HG03521 (cell line): ENCODE measurements around the gene CNIH3.

Experiments
- ATAC-seq: cut with Tn5 transposase; IDR thresholded peaks from one replicate; pipeline ENCODE4 v1.9.1; 2021; ENCODE audit warnings: mild to moderate bottlenecking, moderate library complexity; ENCODE audit not compliant: unreplicated experiment

Gene CNIH3

DNA sequence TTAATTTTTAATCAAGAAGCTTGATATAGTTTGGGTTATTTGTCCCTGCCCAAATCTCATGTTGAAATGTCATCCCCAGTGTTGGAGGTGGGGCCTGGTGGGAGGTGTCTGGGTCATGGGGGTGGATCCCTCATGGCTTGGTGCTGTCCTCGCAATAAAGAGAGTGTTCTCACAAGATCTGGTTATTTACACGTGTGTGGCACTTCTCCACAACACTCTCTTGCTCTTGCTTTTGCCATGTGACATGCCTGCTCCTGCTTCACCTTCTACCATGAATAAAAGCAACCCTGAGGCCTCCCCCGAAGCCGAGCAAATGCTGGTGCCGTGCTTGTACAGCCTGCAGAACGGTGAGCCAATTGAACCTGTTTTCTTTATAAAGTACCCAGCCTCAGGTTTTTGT lies 2.6 kb upstream of the CNIH3 start:
- no peak for ATAC-seq

DNA sequence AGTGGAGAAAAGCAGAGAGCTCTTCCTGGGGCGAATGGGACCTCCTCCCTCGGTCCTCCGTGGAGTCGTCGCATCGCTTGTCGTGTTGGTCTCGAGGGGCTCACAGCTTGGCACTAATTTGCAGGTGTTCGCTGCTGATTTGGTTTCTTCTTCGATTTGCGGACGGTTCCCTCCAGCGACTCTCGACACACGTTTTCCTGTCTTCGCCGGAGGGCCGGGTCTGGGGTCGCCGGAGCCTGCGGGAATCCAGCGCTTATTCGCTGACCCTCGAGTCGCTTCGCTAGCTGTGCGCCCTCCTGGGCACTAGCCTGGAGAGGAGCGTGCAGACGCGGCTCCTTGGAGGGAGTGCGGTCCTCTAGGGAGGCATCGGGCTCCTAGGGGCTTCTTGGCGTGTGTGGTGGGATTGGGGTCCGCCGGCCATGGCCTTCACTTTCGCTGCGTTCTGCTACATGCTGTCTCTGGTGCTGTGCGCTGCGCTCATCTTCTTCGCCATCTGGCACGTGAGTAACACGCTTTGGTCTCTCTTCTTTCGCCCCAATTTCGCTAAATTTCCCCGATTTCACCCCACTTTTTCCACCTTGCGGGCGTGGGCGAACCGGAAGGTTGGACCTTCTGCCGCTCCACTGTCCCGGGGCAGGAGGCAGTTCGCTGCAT lies 766 bp downstream of the CNIH3 start:
- peak; percentile 12 for ATAC-seq

DNA sequence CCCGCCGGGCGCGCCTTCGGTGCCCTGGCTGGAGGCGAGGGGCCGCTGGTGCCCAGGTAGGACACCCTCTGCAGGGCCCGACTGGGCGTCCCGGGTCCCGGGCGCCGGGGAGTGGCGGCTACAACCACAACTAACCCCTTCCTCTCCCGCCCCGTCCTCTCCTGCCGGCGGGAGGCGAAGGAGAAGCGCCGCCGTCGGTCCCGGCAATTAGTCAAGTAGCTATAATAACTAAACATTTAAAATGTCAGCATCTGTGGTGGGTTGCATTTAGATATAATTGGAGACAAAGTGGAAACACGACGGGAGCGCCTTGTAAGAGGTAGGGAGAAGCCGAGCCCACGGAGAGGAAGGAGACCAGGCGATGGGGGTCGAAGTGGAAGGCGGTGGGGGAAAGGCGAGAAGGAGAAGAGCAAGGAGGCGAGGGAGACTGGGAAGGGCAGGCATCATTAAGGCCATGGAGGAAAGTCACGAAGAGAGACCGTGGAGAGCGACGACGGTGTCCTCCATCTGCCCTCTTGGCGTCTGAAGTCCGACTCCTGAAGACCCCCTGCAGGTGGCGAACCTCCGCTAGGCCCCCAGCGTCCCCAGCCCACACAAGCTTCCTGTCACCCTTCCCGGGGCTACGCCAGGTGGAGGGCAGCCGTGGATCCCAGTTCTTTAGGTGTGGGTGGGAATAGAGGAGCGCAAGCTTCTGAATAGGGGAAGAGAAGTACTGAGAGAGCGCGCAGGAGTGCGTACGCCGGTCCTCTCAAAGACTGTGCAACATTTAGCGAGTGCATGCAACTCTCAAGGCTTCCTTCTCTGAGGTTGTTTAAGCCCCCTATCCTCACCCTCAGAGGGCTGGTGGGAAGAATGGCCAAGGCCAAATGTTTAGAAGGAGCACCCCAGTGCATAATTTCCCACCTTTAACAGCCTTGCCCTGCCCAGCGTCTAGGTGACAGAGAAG lies 1.6 kb downstream of the CNIH3 start:
- no peak for ATAC-seq

DNA sequence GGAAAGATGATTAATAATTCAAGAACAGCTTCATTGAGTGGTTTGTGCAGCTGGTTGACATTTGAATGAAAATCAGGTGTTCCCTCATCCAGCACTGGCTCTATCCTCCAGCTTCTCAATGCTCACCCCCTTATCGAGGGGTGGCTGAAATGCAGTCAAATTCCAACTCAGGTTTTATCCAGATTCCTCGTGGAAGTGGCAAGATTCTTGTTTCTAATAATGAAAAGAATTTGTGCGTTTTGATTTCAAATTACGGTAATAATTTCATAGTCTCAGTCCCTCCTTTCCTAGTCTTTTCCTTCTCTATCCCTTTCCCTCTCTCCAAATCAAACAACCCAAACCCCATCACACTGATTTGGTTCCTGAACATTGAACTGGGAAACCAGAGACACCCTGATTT lies 3.1 kb downstream of the CNIH3 start:
- ATAC-seq, result no peak

DNA sequence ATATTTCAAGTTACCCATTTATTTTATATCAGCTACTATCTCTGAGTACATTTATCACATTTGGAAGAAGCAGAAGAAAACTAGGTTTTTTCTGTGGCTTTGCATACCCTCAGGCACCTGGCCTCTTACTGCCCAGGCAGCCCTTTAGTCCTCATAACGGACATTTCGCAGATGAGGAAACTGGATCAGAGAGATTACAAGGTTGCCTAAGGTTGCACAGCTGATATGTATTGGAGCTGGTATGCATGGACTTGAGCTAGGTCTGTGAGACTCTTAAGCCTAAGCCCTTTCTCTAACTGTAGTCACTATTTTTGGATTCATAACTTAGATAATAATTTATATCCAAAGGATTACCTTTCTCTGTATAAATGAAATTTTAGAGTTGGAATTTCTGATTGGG lies 4.0 kb downstream of the CNIH3 start:
- no peak for ATAC-seq

DNA sequence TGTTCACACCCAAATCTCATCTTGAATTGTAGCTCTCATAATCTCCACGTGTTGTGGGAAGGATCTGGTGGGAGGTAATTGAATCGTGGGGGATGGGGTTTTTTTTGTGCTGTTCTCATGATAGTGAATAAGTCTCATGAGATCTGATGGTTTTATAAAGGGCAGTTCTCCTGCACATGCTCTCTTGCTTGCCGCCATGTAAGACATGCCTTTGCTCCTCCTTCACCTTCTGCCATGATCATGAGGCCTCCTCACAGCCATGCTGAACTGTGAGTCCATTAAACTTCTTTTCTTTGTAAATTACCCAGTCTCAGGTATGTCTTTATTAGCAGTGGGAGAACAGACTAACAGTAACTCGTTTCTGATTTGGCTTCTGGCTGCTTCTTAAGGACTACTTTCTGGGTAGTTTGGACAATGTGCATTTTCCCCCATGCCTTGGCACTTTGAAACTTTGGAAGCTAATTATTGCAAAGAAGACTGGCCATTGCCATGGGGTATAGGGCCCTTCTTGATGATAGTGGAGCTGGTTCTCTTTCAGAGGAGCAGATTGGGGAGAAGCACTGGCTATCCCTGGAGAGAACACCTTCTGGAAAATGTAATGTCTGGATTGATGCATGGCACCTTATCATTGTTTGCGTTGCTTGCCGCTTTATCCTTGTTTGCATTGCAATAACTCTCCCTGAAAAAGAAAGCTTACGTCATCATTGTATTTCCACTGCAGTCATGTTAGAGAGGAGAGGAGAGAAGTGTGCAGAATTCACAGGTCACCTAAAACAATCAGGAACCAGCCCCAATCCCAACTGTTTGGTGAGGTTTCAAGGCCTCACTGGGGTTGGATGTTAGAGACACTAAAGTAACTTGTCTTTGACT lies 5.9 kb downstream of the CNIH3 start:
- no peak for ATAC-seq

DNA sequence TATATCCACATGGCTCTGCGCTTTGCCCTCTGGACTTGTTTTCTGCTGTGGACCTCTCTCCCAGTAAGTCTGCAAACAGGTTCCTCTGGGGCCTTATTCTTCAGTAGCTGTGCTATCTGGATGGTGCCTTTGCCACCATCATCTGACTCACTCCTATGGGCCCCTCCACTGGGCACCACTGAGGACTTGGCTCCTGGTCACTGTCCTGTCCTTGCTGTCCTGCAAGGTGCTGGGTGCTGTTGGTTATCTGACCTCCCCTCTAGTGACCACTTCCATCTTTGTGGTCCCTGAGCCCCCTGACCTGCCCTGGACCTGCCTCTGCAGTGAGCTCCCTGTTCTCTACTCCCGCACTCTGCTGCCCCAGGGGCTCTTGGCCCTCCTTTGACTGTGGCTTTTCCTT lies 6.7 kb downstream of the CNIH3 start:
- no peak for ATAC-seq

DNA sequence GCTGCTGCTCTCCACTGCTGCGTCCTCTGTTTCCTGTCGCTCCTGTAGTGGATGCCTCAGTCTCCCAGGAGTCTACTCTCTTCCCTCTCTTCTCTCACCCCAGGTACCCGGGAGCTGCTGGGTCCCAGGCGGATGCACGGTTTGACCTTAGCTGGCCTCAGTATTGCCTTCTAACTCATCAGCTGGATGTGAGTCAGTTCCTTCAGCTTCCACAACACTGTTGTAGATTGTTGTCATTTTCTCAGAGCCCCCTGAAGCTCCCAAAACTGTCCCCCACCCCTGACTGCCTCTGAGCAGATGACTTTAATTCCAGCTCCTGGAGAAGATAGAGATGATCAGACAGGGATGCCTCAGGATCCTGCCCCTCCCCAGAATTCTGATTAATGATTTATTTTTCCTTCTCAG lies 7.2 kb downstream of the CNIH3 start:
- no peak for ATAC-seq

DNA sequence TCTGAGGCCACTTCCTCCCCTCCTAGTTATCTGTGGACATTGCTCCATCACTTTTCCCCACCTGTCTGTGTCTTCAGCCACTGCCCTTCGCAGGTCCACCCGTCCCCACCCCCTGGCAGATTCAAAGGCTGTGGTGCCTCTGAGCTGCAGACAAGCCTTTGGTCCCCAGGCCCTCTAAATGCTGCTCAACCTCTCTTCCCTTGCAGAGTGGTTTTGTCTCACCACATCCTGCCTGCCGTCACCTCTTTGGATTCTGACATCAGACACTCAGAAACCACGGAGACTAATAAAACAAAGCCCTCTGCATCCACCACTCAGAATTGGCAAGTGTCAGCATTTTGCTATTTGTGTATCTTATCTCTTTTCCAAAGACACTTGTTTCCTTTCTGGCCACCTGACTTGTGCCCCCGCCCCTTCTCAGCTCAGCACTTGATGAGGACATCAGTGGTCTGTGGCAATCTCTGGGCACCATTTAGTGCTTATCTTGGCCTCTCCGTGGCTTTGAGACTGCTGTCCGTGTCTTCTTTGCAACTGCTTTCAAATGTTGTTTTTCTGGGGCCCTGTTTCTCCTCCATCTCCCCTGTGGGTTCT lies 7.7 kb downstream of the CNIH3 start:
- ATAC-seq, result peak; percentile 90

DNA sequence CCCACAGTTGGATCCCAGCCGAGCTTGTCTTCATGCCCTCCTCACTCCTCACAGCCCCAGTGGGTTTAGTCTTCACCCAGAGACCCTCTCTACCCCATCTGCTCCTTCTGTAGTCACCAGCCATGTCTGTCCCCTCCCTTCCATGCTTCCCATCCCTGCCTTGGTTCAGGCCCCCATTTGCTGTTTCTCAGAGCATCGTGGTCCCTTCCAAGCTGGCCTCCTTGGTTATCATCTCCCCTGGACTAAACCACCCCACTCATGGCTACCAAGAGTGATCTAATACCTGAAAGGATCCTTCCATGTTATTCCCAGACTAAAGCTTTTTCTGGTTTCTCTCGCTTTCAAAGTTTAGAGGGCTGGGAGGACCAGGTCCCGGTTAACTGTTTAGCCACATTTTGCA lies 8.3 kb downstream of the CNIH3 start:
- ATAC-seq, result no peak

DNA sequence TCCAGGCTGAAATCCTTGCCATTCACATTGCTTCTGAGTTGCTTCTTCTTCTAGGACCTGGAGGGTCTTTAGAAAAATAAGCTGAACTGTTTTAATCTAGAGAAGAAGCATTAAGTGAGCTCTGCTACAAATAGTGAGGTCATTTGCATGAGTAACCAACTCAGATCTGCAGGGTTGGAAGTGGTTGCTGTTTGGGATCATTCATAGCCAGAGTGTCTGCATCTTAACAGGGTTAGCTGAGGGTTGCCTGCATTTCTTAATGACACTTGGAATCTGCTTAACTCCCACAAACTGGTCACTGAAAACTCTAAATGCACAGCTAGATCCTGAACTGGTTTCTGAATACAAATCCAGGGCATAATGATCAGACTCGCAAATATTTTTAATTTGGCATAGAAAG lies 9.9 kb downstream of the CNIH3 start:
- ATAC-seq, result no peak

DNA sequence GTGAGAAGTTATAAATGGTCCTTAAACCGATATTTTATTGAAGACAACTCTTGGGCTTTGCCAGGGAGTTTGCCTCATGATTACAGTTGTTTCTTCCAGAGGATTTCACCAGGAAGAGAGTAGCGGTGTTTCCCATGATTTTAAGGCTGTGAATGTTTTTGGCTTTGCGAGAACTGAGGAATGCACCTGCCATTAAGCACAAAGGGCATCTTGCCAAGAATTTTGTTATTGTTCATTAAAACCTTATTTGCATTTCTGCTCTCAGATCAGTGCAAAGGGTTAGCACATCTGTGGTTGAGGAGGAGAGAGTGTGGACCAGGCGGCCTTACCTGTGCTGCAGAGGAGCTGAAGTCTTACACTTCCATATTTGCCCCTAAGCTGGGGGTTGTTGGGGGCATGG lies 13.8 kb downstream of the CNIH3 start:
- no peak for ATAC-seq

DNA sequence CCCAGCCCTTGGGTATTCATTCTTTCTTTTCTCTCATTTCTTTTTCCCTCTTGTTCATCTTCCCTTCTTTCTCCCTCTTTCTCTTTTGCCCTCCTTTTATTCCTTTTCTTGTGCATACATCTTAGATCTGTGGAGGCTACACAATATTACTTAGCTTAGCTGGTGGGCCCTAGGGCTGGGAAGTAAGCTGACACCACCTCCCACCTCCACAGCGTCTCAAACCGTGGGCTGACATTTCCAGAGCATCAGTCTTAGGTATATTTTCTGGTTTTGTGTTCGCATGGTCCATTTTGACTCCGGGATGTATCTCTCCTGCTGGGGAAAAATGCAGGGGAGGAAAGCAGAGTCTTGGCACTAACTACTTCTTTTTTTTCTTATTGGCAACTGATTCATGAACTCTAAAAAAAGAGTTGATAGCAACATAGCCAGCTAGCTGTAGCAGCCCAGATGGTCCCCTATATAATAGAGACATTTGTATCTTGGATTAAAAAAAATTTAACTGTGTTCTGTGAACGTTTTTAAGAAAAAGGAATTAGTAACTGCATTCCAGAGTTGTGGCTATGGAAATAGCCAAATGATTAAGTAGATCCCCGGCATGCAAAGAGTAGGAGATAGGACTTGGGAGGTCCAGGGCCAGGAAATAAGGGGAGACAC lies 15.5 kb downstream of the CNIH3 start:
- ATAC-seq, result no peak

DNA sequence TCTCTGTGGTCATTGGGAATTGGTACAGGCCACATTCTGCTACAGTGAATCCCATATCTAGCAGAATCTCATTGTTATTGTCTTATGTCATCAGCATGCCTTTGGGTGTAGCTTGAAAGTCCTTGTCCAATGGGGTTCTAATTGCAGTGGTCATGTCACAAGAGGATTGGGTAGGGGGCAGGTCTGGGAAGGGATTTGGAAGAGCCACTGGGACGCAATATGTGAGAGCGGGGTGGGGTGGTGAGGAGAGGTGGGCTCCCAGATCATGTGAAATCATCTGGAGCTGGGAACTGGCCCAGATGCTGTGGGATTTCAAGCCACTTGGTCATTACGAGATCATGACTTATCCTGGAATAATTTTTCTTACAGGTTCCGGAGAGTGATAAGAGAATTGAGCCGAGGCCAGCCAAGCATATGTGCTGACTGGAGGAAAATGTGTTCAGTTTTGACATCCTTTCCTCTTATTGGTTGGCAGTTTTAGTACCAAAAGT lies 16.3 kb downstream of the CNIH3 start:
- ATAC-seq, result no peak

DNA sequence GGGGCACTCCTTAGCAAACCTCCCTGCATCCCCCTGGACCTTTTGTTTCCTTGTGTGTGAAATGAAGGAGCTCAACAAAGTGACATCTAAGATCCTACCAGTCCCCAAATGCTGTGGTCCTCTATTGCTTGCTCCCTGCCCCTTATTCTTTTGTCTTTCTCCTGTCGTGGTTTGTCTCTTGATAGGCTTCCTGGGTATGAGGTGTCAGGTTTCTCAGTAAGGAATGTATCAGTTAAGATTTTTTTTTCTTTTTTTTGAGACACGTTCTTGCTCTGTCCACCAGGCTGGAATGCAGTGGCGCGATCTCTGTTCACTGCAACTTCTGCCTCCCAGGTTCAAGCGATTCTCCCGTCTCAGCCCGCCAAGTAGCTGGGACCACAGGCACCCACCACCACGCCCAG lies 16.8 kb downstream of the CNIH3 start:
- ATAC-seq, result no peak

DNA sequence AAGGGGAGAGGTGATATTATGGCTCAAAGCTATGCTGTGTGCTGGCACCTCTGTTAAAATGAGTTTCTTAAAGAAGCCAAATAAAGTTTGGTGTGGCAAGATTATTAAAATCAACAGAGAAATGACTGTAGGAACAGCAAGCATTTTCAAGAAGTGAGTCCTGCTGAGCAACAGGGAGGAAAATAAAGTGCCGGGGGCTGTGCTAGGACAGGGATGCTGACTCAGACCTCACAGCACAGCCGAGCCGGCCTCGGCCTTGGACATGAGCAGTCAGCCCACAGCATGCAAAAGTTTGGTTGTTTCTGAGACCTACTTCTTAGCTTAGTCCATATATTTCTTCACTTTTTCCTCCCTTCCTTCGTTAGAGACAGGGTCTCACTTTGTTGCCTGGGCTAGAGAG lies 19.2 kb downstream of the CNIH3 start:
- ATAC-seq, result no peak

DNA sequence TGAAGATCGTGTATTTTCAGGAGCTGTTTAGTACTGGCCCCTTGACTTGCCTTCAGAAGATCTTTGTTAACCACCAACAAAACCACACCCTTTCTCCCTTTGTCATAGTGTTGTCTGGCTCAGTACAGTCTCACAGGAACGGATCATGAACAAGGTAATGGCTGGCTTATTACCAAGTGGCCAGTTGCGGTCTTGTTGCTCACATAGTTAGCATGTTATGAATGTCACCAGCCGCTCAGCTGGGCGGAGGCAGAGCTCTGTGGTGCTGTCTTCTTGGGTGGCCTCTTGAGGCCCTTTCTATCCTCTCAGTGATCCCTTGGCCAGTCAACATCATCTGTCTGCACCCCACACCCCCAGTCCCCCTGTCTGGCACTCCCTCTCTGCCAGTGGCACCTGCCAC lies 21.4 kb downstream of the CNIH3 start:
- ATAC-seq, result no peak

DNA sequence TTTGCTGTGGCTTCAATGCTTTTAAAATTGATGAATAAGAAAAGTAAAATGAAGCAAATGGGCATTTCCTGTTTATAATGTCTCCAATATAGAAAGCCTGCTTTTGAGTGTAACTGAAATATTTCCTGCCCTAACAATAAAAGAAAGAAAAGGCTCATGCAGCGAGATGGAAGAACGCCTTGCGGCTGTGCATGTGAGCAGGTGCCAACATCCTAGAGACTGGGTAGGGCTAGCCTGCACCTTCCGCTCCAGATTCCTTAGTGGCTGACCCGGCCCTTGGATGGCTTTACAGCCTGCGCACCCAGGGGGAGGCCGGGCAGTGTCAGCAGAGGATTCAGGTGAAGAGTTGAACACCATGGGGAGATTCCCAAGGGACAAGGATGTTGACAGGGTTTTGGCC lies 21.8 kb downstream of the CNIH3 start:
- ATAC-seq, result no peak

DNA sequence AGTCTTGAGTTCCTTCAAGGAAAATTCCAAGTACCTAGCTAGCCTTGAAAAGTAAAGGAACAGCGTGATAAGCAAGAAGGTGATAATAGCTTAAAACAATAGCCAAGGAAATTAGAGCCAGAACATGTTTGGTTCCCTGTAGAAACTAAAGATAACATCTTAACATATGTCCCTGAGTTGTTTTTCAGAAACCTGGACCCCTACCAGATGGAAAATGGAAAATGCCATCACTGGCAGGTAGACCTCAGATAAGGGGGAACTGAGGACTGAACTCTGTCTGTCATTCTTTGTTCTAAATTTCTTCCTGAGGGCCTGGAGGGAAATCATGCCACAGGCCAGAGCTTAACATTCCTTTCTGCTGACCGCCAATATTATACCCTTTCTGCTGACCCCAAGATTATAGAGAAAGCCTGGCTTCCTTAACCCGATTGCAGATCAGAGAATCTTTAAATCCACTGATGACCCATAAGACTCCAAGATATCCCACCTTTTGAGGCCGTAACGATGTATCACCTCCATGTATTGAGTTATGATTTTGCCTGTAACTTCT lies 23.4 kb downstream of the CNIH3 start:
- no peak for ATAC-seq

DNA sequence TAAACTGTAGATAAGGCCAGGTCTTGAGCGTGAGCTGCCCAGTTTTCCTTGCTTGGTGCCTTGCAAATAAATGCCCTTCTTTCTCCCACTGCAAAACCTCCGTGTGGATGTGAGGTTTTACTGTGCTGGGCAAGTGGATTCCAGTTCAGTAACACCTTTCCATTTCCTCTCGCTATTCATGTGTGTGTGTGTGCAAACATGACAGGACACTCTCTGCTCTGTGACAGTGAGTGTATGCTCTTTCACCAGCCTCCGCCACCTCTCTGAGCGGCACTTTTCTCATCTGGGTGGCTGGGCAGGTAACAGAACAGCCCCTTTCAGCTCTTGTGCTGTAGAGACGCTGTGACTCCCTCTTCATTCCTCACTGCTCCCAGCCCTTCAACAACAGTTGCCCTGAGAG lies 23.9 kb downstream of the CNIH3 start:
- ATAC-seq, result no peak
